Body of pancreas (tissue), 4 donors: Measurements from ENCODE around the gene ARHGAP42. TPM values are rescaled to one million over a fixed set of nuclear protein-coding genes. Genes with fewer than 3 reads are reported as not detected.

Experiments
- ATAC-seq: fragments of 150-250 bp; one replicate; pipeline ENCODE4 v1.9.1; 2016
- DNase-seq, 4 donors: peaks; one replicate each; pipeline ENCODE4 v3.0.0-alpha.2; 2019
- H3K27ac ChIP-seq, 4 donors: fragments of 200-600 bp; sonication (generic); 1 replicate in 3 of 4; 2 replicates in 1 of 4; pipeline versions ENCODE4 v1.5.1 to v1.6.1; 2016 to 2019; ENCODE audit warnings: mild to moderate bottlenecking in 1 of 4, mixed read lengths in 1 of 4, moderate library complexity in 1 of 4
- H3K27me3 ChIP-seq, 2 donors: fragments of 200-600 bp; sonication (generic); one replicate each; pipeline ENCODE4 v1.6.0; 2016; ENCODE audit warnings: mild to moderate bottlenecking in 1 of 2
- H3K36me3 ChIP-seq, 2 donors: fragments of 200-600 bp; sonication (generic); replicated peaks in 1 of 2; 2 replicates each; pipeline ENCODE4 v1.5.1; 2016; ENCODE audit warnings: low read depth in 2 of 2; ENCODE audit not compliant: insufficient read depth in 1 of 2
- H3K4me1 ChIP-seq: fragments of 200-600 bp; sonication (generic); one replicate; pipeline ENCODE4 v1.6.0; 2016
- H3K4me3 ChIP-seq, 2 donors: fragments of 200-600 bp; sonication (generic); 1 replicate in 1 of 2; 2 replicates in 1 of 2; pipeline ENCODE4 v1.5.1; 2016 to 2019
- H3K9me3 ChIP-seq, 3 donors: fragments of 200-600 bp; sonication (generic); 1 replicate in 2 of 3; 2 replicates in 1 of 3; pipeline ENCODE4 v1.5.1; 2016
- CTCF ChIP-seq, 7 experiments: fragments of 450-650 bp in 4 of 7; fragments of 200-600 bp in 3 of 7; sonication (generic) in 3 of 7; IDR thresholded peaks; one replicate each; pipeline ENCODE4 v1.5.1; 2016 to 2019; ENCODE audit warnings: antibody characterized with exemption in 7 of 7
- POLR2A ChIP-seq, 3 donors: fragments of 450-650 bp; IDR thresholded peaks; one replicate each; pipeline ENCODE4 v1.6.1; 2016; ENCODE audit warnings: antibody characterized with exemption in 3 of 3, mild to moderate bottlenecking in 2 of 3
- WGBS, 2 donors: methylation state at CpG; one replicate each; pipeline ENCODE4 v1.1.5; 2017; 5-methylcytosine and 5-hydroxymethylcytosine counted together
- intact Hi-C: fragments of 100-400 bp; cut with DNase I; formaldehyde crosslinking; loops from one replicate; pipeline ENCODE4 v1.15.1; 2023
- total RNA-seq, 2 donors: library from RNA; depleted of rRNA; stranded (reverse); fragments of >200 nt; gene quantifications; one replicate each; pipeline ENCODE4 v1.1.0, GENCODE V29; 2016

ARHGAP42 gene
- total RNA-seq, 2 donors from 2014 or later, result 3.6 to 4.7 TPM

- 72 to 78% methylated on average over 6 of the region's 6 CpGs for WGBS, 2 donors
- H3K9me3 ChIP-seq, result no peaks in the 10 kb centered on the region
- no peaks in the 10 kb centered on the region for H3K27me3 ChIP-seq
- no peak for TF ChIP-seq POLR2A (IDR thresholded peaks at IDR 0.05)
- H3K27ac ChIP-seq, result no peak overlapping the region
- intact Hi-C loops, result no loop called here
- no peaks in the 10 kb centered on the region for H3K36me3 ChIP-seq
- no peaks in the 10 kb centered on the region for H3K4me1 ChIP-seq
- ATAC-seq, result no peak
- no peak overlapping the region for H3K4me3 ChIP-seq
- no peak for DNase-seq
These were observed 285.0 kb downstream of the ARHGAP42 start for GRCh38 chr11:100972046-100972445.

GRCh38 chr11:100978442-100978841 is 291.4 kb downstream of the ARHGAP42 start:
- 45 to 49% methylated on average over 2 of the region's 2 CpGs for WGBS, 2 donors

GRCh38 chr11:100978939-100979338 is 291.9 kb downstream of the ARHGAP42 start:
- H3K4me1 ChIP-seq, result no peaks in the 10 kb centered on the region
- H3K27me3 ChIP-seq, result no peaks in the 10 kb centered on the region
- no peak for ATAC-seq
- no peak overlapping the region for H3K27ac ChIP-seq
- WGBS, 2 donors, result 60 to 83% methylated on average over 2 of the region's 2 CpGs
- H3K9me3 ChIP-seq, result no peaks in the 10 kb centered on the region
- no peaks in the 10 kb centered on the region for H3K36me3 ChIP-seq
- no peak overlapping the region for H3K4me3 ChIP-seq
- intact Hi-C loops, result no loop called here
- no peak for TF ChIP-seq CTCF (IDR thresholded peaks at IDR 0.05)
- TF ChIP-seq POLR2A (IDR thresholded peaks at IDR 0.05), result no peak
- DNase-seq, result no peak

More at GRCh38 chr11:100978442-100978841, 291.4 kb downstream of the ARHGAP42 start:
- no peaks in the 10 kb centered on the region for H3K27me3 ChIP-seq
- ATAC-seq (no peak), DNase-seq (no peak)
- no peaks in the 10 kb centered on the region for H3K36me3 ChIP-seq
- TF ChIP-seq CTCF (IDR thresholded peaks at IDR 0.05) (no peak), POLR2A (IDR thresholded peaks at IDR 0.05) (no peak)
- no peak overlapping the region for H3K27ac ChIP-seq
- intact Hi-C loops, result no loop called here
- no peaks in the 10 kb centered on the region for H3K9me3 ChIP-seq
- no peaks in the 10 kb centered on the region for H3K4me1 ChIP-seq
- no peak overlapping the region for H3K4me3 ChIP-seq

DNA sequence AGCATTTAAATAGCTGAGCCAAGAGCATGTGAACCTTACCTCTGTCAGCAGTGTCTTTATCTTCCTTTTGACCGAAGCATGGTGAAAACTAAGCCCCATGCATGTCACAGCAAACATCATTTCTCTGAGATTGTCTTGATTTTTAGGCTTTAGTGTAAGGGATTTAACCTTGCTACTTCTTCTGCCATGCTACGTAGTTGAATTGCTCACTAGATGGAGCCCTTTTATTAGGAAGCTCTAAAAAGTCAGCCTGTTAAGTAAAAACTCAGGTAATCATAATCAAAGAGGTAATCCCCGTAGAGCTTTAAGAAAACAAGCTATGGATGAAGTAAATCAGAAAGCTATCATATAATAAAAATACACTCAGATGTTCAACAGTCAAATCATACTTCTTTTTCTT is 293.1 kb downstream of the ARHGAP42 start:
- ATAC-seq (no peak), DNase-seq (no peak)
- Histone ChIP-seq H3K27ac (no peak overlapping the region), H3K9me3 (no peaks in the 10 kb centered on the region), H3K4me3 (no peak overlapping the region), H3K4me1 (no peaks in the 10 kb centered on the region), H3K36me3 (no peaks in the 10 kb centered on the region), H3K27me3 (no peaks in the 10 kb centered on the region)
- intact Hi-C loops, result no loop called here
- no peak for TF ChIP-seq CTCF (IDR thresholded peaks at IDR 0.05)
- no peak for TF ChIP-seq POLR2A (IDR thresholded peaks at IDR 0.05)
- WGBS, 2 donors, result 76% methylated on average over 3 of the region's 3 CpGs

- ATAC-seq (no peak), DNase-seq (no peak)
- no peaks in the 10 kb centered on the region for H3K4me1 ChIP-seq
- H3K4me3 ChIP-seq, result no peak overlapping the region
- no peaks in the 10 kb centered on the region for H3K9me3 ChIP-seq
- no peaks in the 10 kb centered on the region for H3K36me3 ChIP-seq
- intact Hi-C loops, result no loop called here
- no peak for TF ChIP-seq CTCF (IDR thresholded peaks at IDR 0.05)
- no peak for TF ChIP-seq POLR2A (IDR thresholded peaks at IDR 0.05)
- WGBS, 2 donors, result 25 to 30% methylated on average over 1 of the region's 1 CpG
- H3K27ac ChIP-seq, result no peak overlapping the region
- no peaks in the 10 kb centered on the region for H3K27me3 ChIP-seq
These were observed 294.2 kb downstream of the ARHGAP42 start for GRCh38 chr11:100981196-100981824.
